GM19025 (cell line): ENCODE results near the gene CHADL.
A peak's percentile ranks its signal among the peaks of the same experiment; 100 is the strongest.

Experiments
- ATAC-seq: cut with Tn5 transposase; IDR thresholded peaks from one replicate; pipeline ENCODE4 v1.9.1; 2021; ENCODE audit warnings: mild to moderate bottlenecking, low read depth, moderate library complexity; ENCODE audit not compliant: unreplicated experiment

The CHADL gene

DNA sequence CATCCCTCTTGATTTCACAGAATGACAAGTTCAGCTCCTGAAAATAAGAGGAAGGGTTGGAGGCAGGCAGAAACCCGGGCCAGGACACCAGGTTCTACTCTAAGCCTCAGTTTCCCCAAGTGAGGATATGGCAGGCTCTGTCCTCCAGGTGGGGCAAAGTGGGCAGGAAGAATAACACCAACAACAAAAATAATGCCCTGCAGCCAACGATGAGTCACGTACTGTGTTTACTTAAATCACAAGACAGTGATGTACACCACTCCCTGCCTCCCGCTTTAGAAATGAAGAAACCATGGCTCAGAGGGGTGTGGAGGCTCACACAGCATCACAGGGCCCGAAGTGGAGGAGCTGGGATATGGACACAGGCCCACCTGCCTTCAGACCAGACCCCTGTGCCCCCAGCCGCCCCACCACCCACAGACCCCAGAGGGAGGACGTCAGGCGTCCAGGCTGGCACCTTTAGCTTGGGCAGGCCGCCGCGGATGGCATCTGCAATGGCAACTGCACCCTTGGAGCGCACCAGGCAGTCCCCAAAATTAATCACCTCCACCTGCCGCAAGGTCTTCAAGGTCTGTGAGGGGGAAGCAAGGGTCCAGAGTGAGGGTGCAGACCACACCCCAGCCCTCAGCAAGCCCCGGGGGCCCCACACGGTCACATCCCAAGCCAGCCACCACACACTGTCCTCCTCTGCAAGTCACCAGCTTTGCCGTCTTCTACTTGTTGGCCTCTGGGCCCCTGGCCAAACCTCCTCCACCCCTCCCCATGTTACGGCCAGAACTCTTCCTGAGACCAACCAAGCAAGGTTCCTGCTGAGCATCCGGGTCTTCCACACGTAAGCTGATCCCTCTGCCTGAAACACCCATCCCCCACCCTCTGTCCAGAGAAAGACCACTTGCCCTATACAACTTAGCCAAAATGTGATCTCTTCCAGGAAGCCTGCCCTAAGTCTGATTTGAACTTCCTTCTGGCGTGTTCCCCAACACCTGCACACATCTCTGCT, 15.8 kb upstream of the CHADL start:
- no peak for ATAC-seq

- no peak for ATAC-seq
These were observed 13.5 kb upstream of the CHADL start for GRCh38 chr22:41254230-41254629.

GRCh38 chr22:41252365-41252764, 11.6 kb upstream of the CHADL start:
- ATAC-seq: no peak

DNA sequence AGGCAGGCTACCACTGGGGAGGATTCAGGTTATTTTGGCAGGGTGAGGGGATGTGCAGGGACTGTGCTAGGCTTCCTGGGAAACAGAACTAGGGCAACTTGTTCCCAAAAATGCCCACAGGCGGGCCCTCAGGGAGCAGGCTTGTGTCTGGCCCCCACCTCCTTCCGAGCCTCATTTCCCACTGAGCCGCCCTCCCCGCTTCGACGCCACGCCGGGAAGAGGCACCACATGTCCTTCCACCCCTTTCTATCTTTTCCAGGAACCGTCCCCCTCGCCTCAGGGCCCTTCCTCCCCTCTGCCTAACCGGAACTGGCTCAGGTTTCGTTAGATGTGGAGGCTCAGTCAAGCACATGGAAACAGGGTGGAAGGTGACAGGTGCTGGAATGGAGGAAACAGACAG, 9.4 kb upstream of the CHADL start:
- no peak for ATAC-seq

GRCh38 chr22:41249442-41249841, 8.7 kb upstream of the CHADL start:
- ATAC-seq: no peak

DNA sequence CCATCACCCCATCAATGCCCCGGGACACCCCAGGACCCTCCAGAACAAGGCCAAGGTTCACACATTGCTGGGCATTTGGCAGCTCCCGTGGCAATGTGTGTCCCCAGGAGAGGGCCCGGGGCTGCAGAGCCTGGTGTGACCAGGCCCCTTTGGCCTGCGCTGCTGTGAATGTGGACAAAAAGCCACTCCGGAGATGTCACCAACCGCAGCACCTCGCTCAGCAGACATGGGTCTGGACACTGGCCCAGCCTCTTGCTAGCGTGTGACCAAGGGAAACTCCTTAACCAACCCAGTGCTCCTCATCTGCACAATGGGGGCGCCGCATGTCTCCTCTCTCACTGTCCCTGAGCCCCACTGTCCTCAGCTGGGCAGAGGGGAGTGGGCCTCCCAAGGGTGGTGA, 8.0 kb upstream of the CHADL start:
- no peak for ATAC-seq

GRCh38 chr22:41248314-41248713, 7.6 kb upstream of the CHADL start:
- no peak for ATAC-seq

- ATAC-seq: no peak
These were observed 7.0 kb upstream of the CHADL start for GRCh38 chr22:41247703-41248102.

DNA sequence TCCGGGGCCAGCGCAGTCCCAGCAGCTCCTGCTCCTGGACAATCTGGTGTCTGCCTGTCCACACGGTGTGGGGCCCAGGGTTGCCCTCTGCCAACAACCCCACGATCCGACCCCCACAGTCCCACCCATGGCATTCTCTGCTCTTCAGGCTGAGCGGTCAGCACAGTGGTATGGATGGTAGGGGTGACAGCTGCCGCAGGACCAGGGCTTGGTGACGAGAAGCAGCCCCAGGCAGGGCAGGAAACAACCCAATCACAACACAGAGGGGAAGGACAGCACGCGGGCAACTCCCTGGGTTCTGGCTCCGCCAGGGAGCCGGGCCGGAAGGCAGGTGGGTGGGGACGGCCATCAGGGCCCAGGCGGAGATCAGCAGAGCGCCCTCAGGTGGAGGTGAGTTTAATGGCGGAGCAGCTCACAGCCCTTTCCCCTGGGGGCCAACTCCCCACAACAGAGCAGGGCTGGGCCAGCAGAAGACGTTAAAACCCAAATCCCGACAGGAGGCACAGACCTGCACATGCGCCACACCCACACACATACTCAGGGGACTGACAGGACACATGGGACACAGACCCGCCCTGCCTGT, 5.3 kb upstream of the CHADL start:
- ATAC-seq: no peak

DNA sequence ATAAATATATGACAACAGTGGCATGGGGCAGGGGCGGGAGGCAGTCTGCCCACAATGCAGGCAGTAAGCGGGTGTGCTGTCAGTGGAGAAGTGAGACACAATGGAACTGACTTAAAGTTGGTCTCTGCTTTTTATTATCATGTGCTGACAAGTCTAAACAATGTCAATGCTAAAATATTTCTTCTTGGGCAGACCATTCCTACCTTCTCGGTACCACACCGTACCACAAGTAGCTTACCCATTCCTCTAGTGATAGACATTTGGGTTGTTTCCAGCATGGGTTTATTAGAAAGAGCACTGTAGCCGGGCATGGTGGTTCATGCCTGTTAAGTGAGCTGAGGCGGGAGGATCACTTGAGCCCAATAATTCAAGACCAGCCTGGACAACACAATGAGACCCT, 2.6 kb upstream of the CHADL start:
- ATAC-seq: no peak

- no peak for ATAC-seq
These were observed 1.8 kb upstream of the CHADL start for GRCh38 chr22:41242396-41243117.

DNA sequence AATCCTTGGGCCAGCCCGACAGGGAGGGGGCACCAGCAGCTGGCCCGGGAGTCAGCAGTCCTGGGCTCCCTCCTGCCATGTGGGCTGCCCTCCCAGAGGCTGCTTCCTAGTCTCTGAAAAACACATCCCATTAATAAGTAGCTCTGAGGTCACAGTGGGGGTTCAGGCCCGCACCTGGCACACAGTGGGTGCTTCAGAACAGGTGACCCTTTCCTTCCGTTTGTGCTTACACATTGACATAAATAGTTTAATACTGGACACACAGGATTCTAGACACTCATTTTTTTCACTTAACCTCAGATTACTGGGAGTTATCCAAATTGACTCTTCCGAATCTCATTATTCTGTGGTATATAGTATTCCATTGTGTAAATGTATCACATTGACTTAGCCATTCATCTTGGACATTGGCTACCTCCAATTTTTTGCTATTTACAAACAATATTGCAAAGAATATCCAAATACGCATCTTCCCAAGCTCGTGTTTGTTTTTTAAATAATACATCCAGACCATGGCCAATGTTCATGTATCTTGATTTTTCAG, 474 bp upstream of the CHADL start:
- ATAC-seq: no peak

DNA sequence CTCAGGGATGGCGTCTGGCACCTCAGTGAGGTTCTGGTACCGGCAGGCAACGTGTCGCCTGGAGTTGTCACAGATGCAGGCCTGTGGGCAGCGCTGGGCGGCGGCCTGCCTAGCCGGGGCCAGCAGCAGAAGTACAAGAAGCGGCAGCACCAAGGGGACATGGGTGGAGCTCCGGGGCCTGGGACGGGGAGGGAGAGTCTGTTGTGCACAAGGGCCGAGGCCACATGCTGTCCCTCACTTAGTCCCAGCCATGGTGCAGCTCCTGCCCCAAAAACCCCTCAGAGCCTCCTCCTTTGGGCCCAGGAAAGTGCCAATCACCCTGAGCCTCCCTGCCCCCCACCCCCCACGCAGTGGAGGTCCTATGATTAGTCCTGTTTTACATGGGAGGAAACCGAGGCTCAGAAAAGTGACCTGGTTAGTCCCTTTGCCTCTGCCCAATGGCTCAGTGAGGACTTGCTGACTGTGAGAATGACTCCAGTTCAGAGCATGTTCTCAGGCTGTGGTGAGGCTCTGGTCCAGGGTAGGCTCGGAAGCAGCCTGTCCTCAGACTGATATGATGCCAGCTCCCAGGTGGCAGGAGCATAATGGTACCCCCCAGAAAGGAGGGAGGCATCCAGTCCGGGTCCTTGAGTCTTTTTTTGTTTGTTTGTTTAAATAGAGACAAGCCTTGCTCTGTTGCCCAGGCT, 1.1 kb downstream of the CHADL start:
- no peak for ATAC-seq

DNA sequence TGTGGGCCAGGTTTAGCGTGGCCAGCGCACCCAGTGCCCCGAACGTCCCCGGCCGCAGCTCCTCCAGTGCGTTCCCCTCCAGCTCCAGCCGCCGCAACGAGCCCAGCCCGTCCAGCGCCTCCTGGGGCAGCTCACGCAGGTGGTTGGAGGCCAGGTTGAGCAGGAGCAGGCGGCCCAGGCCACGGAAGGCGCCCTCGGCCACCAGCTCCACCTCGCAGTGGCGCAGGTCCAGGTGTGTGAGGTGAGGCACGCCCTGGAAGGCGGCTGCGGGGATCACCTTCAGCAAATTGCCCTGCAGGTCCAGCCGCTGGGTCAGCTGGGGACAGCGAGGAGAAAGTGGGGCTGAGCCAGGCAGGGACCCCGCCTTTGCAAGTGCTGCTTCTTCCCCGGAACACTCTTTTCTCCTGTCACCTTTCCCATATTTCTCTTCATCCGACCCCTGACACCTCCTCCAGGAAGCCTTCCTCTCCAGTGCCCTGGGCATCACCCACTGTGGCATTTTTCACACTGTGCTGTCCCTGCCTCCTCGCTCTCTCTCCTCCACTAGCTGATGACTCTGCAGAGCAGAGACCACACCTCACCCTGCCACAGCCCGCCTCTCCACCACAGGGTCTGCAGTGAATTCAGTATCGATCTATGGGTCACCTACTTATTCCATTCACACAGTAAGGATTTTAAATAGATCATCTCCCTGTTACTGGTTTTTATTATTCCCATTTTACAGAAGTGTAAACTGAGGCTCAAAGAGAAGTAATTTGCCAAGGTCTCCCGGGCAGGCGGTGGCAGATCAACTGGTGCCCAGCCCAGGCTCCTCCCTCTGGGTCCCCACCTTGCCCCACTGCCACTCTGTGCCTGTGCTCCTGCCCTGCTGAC, 1.9 kb downstream of the CHADL start:
- no peak for ATAC-seq

GRCh38 chr22:41237707-41238569, 2.8 kb downstream of the CHADL start:
- ATAC-seq: peak; percentile 78

- ATAC-seq: no peak
These were observed 3.6 kb downstream of the CHADL start for GRCh38 chr22:41237036-41237706.

- no peak for ATAC-seq
These were observed 5.7 kb downstream of the CHADL start for GRCh38 chr22:41234815-41235695.
